Measurements from ENCODE around the gene MRPL55. TPM values are rescaled to one million over a fixed set of nuclear protein-coding genes. Genes with fewer than 3 reads are reported as not detected.

The MRPL55 gene
- total RNA-seq, 1 experiment from 2014 or later = 57.1 TPM

GRCh38 chr1:228152097-228152917 is 43.2 kb upstream of the MRPL55 start:
- ATAC-seq = no peak

More at GRCh38 chr1:228152097-228152917, 43.2 kb upstream of the MRPL55 start:
- Histone ChIP-seq H2AFZ (ENCODE audit: low read depth, low read length, poor library complexity, severe bottlenecking) (no peak overlapping the region), H4K20me1 (ENCODE audit: insufficient read depth) (no peaks in the 10 kb centered on the region), H3K4me2 (ENCODE audit: low read length) (no peak overlapping the region), H3K9me3 (ENCODE audit: control insufficient read depth in 1 of 2, insufficient read depth in 1 of 2, low read depth in 1 of 2, low read length in 2 of 2) (no peaks in the 10 kb centered on the region), H3K9ac (ENCODE audit: low read length) (no peak overlapping the region), H3K4me3 (replicated peaks in 1 of 2; ENCODE audit: low read depth in 1 of 2, low read length in 2 of 2) (no peak overlapping the region), H3K27me3 (ENCODE audit: insufficient read depth, low read length) (no peaks in the 10 kb centered on the region), H3K27ac (ENCODE audit: low read depth, low read length) (no peak overlapping the region), H3K79me2 (ENCODE audit: insufficient read depth, low read length) (no peaks in the 10 kb centered on the region; the same call in 1 of the 2 replicates), H3K9me2 (ENCODE audit: insufficient read depth) (no peaks in the 10 kb centered on the region), H3K36me3 (ENCODE audit: control insufficient read depth in 1 of 2, insufficient read depth in 2 of 2, low read length in 2 of 2) (0 out of 4 replicates have a peak, but pooled peaks cover 0 to 6% of the 10 kb centered on the region in 2 experiments), H3K4me1 (ENCODE audit: control insufficient read depth in 1 of 2, insufficient read depth in 2 of 2, low read length in 2 of 2) (peaks cover 11% of the 10 kb centered on the region in 2 experiments; a peak in 3 of 4 replicates)
- ChIA-PET RAD21 (ENCODE audit: low non-redundant PET in 1 of 2, low total read pairs in 2 of 2, uncharacterized antibody in 2 of 2, unreplicated experiment in 2 of 2) (no interaction called here), CTCF (interaction anchor here (1.2 kb wide), 1 partner anchor 13 kb away, joined by 5 read pairs; the partner anchor contains the start of gene IBA57), POLR2A (interaction anchor here (0.7 to 1.1 kb wide), 2 partner anchors 13 to 14 kb away, joined by 3 to 4 read pairs; partner anchors contain the start of gene IBA57)
- DNase-seq (ENCODE audit: low read depth, low spot score) = no peak
- intact Hi-C loops (cut with micrococcal nuclease) = no loop called here
- TF ChIP-seq YY1 (IDR thresholded peaks at IDR 0.05; ENCODE audit: extremely low read depth, insufficient replicate concordance, low read depth, low read length) = no peak
- TF ChIP-seq CTCF (IDR thresholded peaks at IDR 0.05 in 2 of 3, conservative IDR thresholded peaks at IDR 0.05 in 1 of 3; ENCODE audit: borderline replicate concordance in 1 of 3, insufficient read depth in 1 of 3, low read depth in 2 of 3, low read length in 2 of 3) = no peak
- no peak for TF ChIP-seq SIN3A (IDR thresholded peaks at IDR 0.05; ENCODE audit: low read depth)
- TF ChIP-seq, protein P1, sequence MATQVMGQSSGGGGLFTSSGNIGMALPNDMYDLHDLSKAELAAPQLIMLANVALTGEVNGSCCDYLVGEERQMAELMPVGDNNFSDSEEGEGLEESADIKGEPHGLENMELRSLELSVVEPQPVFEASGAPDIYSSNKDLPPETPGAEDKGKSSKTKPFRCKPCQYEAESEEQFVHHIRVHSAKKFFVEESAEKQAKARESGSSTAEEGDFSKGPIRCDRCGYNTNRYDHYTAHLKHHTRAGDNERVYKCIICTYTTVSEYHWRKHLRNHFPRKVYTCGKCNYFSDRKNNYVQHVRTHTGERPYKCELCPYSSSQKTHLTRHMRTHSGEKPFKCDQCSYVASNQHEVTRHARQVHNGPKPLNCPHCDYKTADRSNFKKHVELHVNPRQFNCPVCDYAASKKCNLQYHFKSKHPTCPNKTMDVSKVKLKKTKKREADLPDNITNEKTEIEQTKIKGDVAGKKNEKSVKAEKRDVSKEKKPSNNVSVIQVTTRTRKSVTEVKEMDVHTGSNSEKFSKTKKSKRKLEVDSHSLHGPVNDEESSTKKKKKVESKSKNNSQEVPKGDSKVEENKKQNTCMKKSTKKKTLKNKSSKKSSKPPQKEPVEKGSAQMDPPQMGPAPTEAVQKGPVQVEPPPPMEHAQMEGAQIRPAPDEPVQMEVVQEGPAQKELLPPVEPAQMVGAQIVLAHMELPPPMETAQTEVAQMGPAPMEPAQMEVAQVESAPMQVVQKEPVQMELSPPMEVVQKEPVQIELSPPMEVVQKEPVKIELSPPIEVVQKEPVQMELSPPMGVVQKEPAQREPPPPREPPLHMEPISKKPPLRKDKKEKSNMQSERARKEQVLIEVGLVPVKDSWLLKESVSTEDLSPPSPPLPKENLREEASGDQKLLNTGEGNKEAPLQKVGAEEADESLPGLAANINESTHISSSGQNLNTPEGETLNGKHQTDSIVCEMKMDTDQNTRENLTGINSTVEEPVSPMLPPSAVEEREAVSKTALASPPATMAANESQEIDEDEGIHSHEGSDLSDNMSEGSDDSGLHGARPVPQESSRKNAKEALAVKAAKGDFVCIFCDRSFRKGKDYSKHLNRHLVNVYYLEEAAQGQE (IDR thresholded peaks at IDR 0.05; ENCODE audit: low read depth) = no peak
- no peak for TF ChIP-seq SP1 (IDR thresholded peaks at IDR 0.05; ENCODE audit: low read depth)
- TF ChIP-seq, protein P2, sequence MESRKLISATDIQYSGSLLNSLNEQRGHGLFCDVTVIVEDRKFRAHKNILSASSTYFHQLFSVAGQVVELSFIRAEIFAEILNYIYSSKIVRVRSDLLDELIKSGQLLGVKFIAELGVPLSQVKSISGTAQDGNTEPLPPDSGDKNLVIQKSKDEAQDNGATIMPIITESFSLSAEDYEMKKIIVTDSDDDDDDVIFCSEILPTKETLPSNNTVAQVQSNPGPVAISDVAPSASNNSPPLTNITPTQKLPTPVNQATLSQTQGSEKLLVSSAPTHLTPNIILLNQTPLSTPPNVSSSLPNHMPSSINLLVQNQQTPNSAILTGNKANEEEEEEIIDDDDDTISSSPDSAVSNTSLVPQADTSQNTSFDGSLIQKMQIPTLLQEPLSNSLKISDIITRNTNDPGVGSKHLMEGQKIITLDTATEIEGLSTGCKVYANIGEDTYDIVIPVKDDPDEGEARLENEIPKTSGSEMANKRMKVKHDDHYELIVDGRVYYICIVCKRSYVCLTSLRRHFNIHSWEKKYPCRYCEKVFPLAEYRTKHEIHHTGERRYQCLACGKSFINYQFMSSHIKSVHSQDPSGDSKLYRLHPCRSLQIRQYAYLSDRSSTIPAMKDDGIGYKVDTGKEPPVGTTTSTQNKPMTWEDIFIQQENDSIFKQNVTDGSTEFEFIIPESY (IDR thresholded peaks at IDR 0.05; ENCODE audit: extremely low read depth, insufficient replicate concordance, low read length) = no peak
- no peak for TF ChIP-seq FOSL1 (IDR thresholded peaks at IDR 0.05; ENCODE audit: low read depth)
- BruUV-seq (replicated peaks) = no TSS peak

Data from HCT116 (cell line).